ENCODE data around the gene P2RX1. TPM values are rescaled to one million over a fixed set of nuclear protein-coding genes. Genes with fewer than 3 reads are reported as not detected.

Gene P2RX1
- total and polyA plus RNA-seq, 4 donors: 0.44 to 5.2 (median 0.64) TPM

DNA sequence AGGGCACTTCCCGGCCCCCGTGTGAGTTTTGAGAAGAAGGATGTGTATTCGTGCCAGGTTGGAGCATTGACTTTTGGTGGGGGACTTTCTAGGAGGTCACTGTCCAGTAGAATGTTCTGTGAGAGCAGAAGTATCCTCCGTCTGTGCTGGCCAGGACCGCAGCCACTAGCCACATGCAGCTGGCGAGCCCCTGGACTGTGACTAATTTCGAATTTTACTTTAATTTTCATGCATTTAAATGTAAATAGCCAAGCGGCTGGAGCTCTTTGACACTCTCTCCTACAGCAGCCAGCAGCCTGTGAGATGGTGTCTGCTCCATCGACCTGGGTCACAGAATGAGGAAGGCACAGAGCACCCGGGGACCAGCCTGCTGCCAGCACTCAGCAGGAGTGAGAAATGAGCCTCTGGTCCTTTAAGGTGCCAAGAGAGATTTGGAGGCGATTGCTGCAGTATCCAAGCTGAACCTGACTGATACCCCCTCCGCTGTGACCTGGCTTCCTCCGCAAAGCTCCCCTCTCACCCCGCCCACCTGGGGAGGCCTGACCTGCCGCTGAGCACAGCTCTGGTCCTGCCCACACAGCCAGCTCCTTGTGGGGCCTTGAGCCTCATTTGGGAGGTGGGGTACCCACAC is 40.2 kb upstream of the P2RX1 start:
- Histone ChIP-seq H3K27ac (ENCODE audit: low read depth in 1 of 2, low read length in 2 of 2) (no peak overlapping the region), H3K36me3 (ENCODE audit: control insufficient read depth in 4 of 4, insufficient read depth in 3 of 4, low read depth in 1 of 4, low read length in 3 of 4) (no peaks in the 10 kb centered on the region), H3K4me1 (ENCODE audit: control insufficient read depth in 4 of 4, insufficient read depth in 4 of 4, low read length in 3 of 4) (peaks cover 0 to 3% (median 0%) of the 10 kb centered on the region in 4 donors), H3K9ac (ENCODE audit: low read depth in 1 of 2, low read length in 2 of 2) (no peak overlapping the region), H3K9me3 (ENCODE audit: control insufficient read depth in 4 of 4, low read length in 3 of 4) (no peaks in the 10 kb centered on the region), H3K27me3 (ENCODE audit: control insufficient read depth in 4 of 4, insufficient read depth in 4 of 4, low read length in 3 of 4) (no peaks in the 10 kb centered on the region), H3K4me3 (ENCODE audit: low read depth in 1 of 3, low read length in 3 of 3) (no peak overlapping the region)
- 62% methylated on average over 15 of the region's 15 CpGs for WGBS
- no peak for TF ChIP-seq HNF4A (conservative IDR thresholded peaks at IDR 0.05)
- TF ChIP-seq FOXA1 (IDR thresholded peaks at IDR 0.05): no peak
- no peak for TF ChIP-seq GABPA (IDR thresholded peaks at IDR 0.05 in 1 of 2, conservative IDR thresholded peaks at IDR 0.05 in 1 of 2)
- TF ChIP-seq RXRA (IDR thresholded peaks at IDR 0.05): no peak
- no peak for TF ChIP-seq TAF1 (conservative IDR thresholded peaks at IDR 0.05)
- TF ChIP-seq, protein P1, sequence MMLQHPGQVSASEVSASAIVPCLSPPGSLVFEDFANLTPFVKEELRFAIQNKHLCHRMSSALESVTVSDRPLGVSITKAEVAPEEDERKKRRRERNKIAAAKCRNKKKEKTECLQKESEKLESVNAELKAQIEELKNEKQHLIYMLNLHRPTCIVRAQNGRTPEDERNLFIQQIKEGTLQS (IDR thresholded peaks at IDR 0.05): no peak
- TF ChIP-seq HNF4G (IDR thresholded peaks at IDR 0.05): no peak
- no peak for TF ChIP-seq FOXA2 (IDR thresholded peaks at IDR 0.05)
- no peak for TF ChIP-seq NR2F2 (IDR thresholded peaks at IDR 0.05)
- TF ChIP-seq, protein P2, sequence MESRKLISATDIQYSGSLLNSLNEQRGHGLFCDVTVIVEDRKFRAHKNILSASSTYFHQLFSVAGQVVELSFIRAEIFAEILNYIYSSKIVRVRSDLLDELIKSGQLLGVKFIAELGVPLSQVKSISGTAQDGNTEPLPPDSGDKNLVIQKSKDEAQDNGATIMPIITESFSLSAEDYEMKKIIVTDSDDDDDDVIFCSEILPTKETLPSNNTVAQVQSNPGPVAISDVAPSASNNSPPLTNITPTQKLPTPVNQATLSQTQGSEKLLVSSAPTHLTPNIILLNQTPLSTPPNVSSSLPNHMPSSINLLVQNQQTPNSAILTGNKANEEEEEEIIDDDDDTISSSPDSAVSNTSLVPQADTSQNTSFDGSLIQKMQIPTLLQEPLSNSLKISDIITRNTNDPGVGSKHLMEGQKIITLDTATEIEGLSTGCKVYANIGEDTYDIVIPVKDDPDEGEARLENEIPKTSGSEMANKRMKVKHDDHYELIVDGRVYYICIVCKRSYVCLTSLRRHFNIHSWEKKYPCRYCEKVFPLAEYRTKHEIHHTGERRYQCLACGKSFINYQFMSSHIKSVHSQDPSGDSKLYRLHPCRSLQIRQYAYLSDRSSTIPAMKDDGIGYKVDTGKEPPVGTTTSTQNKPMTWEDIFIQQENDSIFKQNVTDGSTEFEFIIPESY (IDR thresholded peaks at IDR 0.05): no peak
- TF ChIP-seq, protein P3, sequence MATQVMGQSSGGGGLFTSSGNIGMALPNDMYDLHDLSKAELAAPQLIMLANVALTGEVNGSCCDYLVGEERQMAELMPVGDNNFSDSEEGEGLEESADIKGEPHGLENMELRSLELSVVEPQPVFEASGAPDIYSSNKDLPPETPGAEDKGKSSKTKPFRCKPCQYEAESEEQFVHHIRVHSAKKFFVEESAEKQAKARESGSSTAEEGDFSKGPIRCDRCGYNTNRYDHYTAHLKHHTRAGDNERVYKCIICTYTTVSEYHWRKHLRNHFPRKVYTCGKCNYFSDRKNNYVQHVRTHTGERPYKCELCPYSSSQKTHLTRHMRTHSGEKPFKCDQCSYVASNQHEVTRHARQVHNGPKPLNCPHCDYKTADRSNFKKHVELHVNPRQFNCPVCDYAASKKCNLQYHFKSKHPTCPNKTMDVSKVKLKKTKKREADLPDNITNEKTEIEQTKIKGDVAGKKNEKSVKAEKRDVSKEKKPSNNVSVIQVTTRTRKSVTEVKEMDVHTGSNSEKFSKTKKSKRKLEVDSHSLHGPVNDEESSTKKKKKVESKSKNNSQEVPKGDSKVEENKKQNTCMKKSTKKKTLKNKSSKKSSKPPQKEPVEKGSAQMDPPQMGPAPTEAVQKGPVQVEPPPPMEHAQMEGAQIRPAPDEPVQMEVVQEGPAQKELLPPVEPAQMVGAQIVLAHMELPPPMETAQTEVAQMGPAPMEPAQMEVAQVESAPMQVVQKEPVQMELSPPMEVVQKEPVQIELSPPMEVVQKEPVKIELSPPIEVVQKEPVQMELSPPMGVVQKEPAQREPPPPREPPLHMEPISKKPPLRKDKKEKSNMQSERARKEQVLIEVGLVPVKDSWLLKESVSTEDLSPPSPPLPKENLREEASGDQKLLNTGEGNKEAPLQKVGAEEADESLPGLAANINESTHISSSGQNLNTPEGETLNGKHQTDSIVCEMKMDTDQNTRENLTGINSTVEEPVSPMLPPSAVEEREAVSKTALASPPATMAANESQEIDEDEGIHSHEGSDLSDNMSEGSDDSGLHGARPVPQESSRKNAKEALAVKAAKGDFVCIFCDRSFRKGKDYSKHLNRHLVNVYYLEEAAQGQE (IDR thresholded peaks at IDR 0.05): no peak
- TF ChIP-seq, protein P4, sequence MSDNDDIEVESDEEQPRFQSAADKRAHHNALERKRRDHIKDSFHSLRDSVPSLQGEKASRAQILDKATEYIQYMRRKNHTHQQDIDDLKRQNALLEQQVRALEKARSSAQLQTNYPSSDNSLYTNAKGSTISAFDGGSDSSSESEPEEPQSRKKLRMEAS (IDR thresholded peaks at IDR 0.05): no peak
- TF ChIP-seq RAD21 (IDR thresholded peaks at IDR 0.05): no peak
- no peak for TF ChIP-seq JUND (IDR thresholded peaks at IDR 0.05)
- TF ChIP-seq EGR1 (IDR thresholded peaks at IDR 0.05; ENCODE audit: low read depth in 2 of 2): no peak
- TF ChIP-seq, protein P5, sequence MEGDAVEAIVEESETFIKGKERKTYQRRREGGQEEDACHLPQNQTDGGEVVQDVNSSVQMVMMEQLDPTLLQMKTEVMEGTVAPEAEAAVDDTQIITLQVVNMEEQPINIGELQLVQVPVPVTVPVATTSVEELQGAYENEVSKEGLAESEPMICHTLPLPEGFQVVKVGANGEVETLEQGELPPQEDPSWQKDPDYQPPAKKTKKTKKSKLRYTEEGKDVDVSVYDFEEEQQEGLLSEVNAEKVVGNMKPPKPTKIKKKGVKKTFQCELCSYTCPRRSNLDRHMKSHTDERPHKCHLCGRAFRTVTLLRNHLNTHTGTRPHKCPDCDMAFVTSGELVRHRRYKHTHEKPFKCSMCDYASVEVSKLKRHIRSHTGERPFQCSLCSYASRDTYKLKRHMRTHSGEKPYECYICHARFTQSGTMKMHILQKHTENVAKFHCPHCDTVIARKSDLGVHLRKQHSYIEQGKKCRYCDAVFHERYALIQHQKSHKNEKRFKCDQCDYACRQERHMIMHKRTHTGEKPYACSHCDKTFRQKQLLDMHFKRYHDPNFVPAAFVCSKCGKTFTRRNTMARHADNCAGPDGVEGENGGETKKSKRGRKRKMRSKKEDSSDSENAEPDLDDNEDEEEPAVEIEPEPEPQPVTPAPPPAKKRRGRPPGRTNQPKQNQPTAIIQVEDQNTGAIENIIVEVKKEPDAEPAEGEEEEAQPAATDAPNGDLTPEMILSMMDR (IDR thresholded peaks at IDR 0.05; ENCODE audit: low read depth, low read length, missing input control): no peak
- no peak for TF ChIP-seq SP1 (IDR thresholded peaks at IDR 0.05)
- no peak for TF ChIP-seq YY1 (IDR thresholded peaks at IDR 0.05)
- no peak for DNase-seq (ENCODE audit: low spot score)
